Measurements from ENCODE around the gene ARHGEF19.
"Not testable (repeated sequence)": the region's sequence is repeated elsewhere in the genome, so short reads cannot be mapped to it uniquely, and the experiment has no call there.

The ARHGEF19 gene

DNA sequence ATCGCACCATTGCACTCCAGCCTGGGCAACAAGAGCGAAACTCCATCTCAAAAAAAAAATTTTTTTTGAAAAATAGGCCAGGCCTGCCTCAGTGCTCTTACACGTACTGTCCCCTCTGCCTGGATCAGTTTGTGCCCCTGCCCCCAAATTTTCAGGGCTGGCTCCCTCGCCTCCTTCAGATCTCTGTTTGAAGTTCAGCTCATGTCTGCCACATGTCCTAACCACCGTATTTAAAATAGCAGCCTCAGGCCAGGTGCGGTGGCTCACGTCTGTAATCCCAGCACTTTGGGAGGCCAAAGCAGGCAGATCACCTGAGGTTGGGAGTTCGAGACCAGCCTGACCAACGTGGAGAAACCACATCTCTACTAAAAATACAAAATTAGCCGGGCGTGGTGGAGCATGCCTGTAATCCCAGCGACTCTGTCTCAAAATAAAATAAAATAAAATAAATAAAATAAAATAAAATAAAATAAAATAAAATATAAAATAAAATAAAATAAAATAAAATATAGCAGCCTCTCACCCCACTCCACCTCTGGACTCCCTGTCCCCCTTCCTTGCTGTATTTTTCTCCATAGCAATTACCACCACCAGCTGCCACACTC is 48.7 kb downstream of the ARHGEF19 start:
- DNase-seq = not testable (repeated sequence)

DNA sequence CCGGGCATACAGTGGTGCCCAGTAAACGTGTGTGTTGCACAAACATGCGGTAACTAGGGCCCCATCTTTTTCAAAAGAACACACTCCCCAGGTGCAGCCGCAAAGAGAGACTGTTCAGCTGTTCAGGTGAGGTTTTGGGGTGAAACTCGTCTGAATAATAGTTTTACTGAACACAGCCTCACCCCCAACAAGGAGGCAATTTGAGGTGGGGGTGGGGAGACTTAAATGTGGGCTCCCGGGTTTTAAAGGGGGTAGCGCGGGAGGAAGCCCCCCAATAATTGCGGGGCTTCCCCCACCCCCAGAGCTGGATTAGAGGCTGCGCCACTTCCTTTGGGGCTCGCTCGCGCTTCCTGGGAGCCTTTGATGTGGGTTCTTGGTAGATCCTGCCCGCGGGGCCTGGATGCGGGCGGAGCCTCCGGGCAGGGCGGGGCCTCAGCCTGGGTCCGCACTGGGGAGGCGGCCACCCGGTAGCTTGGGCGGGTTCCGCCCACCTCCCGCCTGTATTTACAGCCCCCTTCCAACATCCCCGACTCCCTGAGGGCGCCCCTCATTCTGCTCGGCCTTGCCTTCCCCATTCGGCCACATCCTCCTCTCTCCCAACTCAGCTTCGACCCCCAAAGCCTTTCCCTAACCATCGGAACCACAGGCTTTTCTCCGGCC is 50.2 kb downstream of the ARHGEF19 start:
- DNase-seq = no peak

DNA sequence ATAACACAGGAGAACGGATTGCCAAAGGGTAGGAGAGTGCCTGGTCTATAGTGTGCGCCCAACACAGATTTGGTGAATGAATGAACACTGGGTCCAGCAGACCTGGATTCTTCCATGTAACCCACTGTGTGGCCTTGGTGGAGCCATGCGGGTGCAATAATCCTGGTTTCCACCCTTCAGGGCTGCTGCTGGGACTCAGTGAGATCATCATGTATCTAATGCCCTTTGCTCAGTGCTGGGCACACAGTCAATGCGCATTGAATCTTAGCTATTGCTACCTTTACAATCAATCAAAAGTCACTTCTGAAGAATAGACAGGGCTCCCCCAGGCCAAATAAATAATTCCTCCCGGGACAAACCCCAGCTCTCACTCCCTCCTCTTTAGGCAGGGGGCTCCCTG is 50.7 kb downstream of the ARHGEF19 start:
- no peak for DNase-seq

DNA sequence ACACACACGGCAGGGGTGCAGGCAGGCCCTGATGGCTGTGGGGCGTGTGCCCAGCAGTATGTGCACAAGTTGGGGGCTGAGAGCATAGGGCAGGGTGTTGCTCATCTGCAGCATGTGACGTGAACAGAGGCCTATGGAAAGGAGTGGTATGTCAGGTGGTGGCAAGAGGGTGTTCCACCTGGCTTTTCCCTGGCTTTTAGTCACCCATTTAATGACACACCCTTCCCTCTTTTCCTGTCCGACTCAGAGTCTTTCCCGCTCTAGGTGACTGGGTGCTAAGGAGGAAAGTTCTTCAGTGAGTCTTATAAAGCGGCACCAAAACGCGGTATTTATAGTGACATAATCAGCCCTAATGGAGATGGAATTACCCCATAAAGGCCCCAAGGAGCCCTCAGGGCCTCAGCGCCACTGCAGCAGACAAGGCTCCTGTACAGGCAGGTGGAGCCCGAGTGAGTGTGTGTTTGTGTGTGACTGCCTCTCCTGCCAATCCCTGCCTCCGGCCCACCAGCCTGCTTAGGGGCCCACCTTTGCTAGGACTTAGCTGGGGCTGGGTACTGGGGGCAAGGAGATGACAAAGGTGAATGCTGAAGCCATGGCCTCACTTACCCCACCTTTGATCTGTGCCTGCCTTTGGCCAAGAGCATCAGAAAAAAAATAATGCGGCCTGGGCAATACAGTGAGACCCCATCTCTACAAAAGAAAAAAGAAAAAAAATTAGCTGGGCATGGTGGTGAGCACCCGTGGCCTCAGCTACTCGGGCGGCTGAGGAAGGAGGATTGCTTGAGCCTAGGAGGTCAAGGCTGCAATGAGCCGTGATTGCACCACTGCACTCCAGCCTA is 53.2 kb downstream of the ARHGEF19 start:
- no peak for DNase-seq

DNA sequence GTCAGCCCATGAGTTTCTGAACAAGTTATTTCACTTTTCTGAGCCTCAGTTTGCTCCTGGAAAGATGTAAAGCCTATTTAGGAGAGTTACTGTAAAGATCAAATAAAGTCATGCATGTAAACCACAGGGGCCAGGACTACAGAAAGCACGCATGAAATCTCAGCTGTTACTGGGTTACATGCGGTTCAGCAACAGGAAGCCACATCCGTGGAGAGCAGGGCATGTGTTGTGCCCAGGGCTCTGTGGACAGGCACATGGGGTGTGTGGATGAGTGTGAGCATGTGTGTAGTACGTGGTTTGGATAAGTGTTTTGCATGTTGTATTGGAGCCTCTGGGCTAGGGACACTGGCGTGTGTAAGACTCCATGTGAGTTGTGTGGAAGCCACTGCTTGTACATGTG is 54.4 kb downstream of the ARHGEF19 start:
- no peak for DNase-seq

DNA sequence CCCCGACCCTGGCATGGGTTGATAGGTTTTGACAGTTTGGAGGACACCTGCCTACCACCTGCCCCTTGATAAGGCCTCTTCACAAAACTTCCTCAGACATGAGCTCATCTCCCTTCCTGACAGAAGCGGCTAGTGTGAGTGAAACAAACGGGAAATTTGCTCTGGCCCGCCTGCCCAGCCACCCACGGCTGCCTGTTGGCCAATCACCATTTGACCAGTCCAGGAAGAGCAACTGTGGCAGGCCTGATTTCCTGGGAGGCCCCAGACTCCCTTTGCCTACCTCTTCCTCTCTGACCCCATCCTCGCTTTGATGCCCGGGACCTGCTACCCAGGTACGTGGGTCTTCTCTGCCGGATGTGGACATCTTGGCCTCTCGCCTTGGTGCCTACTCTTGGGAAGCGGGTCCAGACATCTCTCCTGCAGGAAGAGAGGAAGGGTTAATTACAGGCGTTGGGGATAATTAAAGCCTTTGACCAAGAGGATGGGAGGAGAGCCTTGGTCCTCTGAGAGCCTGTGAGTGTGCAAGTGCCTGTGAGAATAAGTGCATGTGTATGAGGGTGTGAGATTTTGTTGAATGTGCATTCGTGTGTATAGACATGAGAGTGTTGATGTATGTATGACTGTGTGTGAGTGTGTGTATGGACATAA is 55.5 kb downstream of the ARHGEF19 start:
- no peak for DNase-seq

DNA sequence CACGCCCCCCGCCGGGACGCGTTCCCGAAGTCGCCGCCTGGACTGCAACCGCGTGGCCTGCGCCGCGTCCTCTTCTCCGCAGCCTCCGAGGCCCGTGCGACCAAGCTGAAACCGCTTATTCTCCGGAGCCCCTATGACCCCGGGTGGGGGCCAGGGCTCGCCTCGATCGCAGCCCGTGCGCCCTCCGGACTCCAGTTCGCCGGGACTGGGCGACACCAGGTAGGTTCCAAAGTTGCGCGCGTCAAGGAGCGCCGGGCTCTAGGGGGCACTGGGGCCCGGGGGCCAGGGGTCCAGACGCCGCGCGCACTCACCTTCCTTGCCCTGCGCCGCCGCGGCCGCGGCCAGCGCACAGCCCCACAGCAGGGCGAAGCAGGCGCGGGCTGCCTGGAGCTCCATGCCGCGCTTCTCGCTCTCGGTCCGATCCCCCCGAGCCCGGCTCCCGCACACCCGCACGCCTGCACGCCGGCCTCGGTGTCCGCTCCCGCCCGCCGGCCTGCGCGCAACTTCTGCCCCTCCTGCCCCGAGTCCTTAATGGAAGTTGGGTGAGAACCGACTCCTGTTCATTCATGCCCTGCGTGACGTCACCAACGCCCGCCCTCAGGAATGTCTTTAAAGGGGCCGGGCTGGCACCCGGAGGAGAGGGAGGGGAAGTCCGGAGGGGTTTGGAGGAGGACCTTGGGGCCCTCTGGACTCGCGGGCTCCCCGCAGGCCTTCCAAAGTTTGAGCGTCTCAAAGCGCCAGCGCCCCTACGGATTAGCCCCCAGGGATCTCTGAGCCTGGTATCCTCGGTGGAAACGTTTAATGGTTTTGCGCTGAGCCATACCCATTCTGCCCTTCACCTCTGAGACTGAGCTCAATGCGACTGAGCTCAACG is 56.7 kb downstream of the ARHGEF19 start, which contains the start of gene EPHA2:
EPHA2 (minus strand) TSS at position 533 of the 874 bp plus-strand sequence; CDS start at position 396, 137 bp downstream.
- DNase-seq = no peak

DNA sequence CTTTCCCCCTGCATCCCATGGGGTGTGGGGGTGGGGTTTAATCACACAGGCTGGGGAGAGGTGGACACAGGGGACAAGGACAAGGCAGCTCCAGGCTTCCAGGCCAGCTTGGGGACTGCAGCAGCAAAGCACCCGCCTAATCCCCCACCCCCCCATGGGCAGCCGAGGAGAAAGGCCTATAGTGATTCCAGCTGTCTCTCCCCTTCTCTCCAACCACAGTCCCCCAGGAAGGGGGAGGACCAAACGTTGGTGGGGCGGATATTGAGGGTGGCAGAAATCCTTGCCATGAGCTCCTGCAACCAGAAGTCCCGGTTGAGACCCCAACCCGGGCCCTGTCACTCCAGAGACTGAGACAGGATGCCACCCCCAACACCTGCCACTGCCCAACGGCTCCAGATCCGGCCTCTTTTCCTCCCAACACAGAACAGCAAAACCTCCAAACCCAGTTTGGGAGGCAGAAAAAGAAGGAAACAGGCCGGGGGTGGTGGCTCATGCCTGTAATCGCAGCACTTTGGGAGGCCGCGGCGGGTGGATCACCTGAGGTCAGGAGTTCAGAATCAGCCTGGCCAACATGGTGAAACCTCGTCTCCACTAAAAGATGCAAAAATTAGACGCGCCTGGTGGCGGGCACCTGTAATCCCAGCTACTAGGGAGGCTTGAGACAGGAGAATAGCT is 58.3 kb downstream of the ARHGEF19 start:
- DNase-seq = no peak

DNA sequence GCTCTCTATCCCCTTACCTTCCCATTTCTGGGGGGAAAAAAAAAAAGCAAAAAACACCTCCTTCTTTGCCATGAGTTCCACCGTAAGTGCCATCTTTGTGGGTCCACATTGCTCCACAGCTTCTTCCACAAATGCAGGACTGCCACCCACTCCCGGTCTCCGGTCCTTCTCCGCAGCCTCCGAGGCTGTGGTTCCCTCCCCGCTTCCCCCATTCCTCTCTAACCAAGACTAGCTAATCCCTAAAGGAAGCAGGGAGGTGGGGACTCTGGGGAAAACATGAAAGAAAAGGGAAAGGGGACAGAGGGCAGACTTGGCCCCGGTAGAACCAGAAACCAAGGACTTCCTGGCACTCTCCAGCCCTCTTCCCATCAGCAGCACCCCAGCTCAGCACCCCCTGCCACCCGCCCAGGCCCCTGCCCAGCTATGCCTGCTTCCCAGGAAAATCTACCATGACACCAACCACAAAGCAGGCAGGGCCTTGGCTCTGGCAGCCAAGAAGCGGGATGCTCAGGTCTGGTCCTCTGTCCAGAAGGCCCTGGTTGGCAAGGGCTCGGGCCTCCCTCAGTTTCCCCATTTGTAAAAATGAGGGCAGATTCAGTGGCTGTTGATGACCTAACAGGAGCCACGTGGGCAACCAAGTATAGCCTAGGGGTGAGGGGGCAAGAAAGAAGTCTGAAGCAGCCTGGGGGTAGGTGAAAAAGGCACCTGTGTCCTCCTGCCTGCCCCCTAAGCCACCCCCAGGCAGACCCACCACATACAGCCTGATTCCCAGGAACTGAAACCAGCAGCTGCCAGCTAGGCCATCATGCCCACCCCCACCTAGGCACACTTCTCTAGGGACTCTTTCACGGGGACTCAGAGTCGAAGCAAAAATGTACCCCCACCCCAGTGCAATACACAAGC is 59.1 kb downstream of the ARHGEF19 start:
- DNase-seq = no peak

DNA sequence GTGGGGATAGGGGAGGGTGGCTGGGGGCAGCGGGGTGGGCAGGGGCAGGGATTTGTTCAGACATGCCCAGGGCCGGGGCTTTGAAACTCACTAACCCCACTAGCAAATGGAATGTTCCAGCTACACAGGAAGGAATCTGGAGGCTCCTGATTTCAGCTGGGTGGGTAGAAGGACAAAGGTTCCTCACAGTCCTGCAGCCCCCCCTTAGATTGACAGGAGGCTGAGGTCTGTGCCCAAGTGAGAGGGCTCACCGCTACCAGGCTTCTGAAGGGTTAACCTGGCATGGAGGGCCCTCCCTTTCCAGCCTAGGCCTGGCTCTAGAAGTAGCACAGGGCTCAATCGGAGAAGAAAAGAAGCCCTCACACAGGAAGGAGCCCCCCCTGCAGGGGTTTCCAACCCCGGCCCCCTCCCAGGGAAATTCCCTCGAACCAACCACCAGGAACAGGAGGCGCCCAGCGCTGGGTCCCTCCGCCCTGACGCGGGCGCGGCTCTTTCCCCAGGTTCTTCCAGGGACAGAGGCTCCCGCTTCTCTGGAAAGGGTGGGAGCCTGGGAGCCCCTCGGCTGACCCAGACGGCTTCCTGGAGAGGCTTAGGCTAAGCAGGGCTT is 59.9 kb downstream of the ARHGEF19 start:
- no peak for DNase-seq

DNA sequence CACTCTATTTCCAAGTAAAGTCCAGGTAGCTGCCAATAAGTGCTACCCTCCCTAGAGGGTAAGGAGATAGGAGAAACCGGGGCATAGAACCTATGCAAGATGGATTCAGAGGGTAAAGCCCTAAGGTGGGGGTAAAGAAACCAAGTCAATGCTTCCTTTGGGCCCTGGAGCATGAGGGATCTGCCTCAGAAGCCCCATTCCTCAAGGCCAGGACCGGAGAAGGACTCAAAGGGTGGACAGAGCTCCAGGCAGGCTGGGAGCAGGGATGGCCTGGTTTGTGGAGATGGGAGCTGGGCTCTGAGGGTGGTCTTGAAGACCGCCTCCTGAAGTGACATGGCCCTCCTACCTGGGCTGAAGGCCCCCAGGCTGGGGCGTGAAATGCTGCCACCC is 60.5 kb downstream of the ARHGEF19 start:
- DNase-seq = no peak

DNA sequence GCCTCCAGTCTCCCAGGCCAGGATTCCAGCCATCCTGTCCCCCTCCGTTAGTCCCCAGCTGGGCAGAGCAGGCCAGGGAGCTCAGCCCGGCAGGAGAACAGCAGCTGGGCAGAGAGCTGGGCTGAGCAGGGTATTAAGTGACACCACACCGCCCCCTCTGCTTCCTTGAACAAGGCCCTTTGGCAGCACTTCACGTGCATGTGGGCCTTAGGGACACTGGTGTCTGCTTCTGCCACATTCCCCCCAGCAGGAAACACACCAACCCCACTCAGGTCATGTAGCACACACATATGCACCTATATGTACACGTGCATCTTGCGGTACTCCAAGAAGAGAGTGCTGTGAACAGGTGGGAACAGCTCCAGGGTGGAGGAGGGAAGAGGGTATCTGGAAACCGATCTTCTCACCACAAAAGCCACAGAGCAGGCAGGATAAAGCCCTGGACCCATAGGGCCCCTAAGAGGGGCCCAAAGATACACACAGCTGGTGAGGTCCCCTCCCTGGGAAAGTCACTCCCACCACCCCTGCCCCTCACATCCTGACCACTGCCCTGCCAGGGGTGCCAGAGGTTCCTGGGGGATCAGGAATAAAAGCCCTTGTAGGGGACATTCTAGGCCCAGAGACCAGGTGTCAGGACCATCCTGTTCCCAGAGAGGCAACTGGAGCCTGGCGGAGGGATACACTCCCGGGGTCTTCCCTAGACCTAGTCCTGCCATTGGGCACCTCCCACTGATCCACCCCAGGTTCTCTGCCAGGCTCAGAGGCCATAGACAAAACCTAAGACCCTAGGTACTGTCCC is 61.1 kb downstream of the ARHGEF19 start:
- no peak for DNase-seq

DNA sequence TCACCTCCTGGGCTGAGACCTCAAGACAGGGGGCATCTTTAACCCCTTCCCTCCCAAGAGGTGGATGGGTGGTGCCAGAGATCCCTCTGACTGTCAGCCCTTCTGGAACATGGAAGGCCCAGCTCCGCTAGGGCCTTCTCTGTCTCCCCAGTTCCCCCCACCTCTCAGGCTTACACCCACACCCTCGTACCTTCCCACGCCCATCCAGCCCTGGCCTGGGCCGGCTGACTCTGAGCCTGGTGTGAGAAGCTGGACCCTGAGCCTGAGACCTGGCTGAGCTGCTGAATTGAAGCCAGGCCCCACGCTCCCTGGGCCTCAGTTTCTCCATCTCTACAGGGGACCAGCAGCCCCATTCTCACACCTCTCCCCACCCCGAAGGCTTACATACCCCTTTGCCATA is 61.9 kb downstream of the ARHGEF19 start:
- no peak for DNase-seq

DNA sequence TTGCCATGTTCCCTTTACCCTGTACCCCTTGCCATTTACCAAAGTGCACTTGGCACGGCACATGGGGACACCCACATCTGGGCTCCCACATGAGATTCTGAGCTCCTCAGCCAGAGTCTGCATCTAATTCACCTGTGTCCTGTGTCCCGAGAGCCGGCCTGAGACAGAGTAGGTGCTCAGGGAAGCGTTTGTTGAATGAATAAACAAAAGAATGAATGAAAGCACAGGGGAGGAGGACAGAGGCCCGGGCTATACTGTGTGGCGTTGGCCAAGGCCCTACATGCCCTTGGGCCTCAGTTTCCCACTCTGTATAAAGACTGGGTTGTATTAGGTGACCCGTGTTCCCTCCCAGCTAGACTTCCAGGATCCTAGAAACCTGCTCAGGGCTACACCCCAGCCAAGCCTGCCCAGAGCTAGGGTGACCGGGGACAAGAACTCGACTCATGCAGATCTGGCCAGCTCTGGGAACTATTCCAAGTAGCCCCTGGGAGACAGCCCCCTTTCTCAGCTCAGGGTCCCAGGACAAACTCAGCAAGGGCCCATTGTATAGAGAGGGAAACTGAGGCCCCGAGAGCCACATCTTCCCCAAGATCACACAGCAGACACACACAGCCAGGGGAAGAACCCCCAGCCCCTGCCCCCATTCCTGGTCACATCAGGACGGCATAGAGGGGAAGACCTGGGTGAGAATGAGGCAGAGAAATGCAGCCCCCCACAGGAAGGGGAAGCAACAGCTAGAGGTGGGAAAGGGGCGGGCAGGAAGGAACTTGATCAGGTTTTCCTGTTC is 62.6 kb downstream of the ARHGEF19 start:
- DNase-seq = no peak

DNA sequence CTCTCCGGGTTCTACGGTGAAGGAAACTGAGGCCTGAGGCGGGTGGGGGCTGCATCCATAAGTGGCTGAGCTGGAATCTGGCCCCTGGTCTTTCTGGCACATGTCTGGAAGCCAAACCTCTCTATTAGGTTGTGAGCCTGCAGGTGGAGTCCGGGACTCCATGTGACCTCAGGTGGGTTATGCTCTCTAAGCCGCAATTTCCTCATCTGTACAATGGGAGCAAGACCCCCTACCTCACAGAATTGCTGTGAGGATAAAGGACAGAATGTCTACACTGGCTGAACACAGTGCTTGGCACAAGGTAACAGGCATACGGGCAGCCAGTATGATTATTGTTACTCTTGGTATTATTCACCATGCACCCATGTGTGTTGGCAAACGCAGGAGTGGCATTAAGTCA is 63.3 kb downstream of the ARHGEF19 start:
- DNase-seq = no peak

DNA sequence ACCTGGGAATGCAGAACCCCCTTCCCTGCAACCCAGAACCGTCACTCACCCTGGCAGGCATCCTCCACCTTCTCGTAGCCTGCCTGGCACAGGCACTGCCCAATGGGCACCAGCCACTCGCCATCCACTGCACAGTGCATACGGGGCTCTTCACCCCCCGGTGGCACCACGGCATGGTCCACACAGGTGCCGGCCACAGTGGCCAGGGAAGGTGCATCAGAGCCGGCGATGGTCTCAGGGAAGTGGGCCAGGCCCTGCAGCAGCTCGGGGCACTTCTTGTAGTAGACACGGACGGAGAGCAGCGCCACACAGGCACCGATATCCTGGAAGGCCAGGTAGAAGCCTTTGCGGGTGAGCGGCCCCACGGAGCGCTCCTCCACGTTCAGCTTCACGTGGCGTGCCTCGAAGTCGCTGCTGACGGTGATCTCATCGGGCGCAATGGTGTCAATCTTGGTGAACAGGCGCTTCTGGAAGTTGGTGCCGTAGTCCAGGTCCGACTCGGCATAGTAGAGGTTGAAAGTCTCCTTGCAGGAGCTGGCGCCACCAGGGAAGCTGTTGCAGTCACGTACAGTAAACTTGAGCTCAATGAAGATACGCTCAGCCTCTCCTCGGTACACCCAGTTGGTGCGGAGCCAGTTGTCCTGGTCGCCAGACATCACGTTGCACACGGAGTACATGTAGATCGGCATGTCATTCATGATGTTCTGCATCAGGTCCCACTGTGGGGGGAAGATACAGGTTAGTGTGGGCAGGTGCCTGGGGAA is 63.9 kb downstream of the ARHGEF19 start:
- DNase-seq = no peak
